Measurements from ENCODE around the gene HTRA3.

The HTRA3 gene

DNA sequence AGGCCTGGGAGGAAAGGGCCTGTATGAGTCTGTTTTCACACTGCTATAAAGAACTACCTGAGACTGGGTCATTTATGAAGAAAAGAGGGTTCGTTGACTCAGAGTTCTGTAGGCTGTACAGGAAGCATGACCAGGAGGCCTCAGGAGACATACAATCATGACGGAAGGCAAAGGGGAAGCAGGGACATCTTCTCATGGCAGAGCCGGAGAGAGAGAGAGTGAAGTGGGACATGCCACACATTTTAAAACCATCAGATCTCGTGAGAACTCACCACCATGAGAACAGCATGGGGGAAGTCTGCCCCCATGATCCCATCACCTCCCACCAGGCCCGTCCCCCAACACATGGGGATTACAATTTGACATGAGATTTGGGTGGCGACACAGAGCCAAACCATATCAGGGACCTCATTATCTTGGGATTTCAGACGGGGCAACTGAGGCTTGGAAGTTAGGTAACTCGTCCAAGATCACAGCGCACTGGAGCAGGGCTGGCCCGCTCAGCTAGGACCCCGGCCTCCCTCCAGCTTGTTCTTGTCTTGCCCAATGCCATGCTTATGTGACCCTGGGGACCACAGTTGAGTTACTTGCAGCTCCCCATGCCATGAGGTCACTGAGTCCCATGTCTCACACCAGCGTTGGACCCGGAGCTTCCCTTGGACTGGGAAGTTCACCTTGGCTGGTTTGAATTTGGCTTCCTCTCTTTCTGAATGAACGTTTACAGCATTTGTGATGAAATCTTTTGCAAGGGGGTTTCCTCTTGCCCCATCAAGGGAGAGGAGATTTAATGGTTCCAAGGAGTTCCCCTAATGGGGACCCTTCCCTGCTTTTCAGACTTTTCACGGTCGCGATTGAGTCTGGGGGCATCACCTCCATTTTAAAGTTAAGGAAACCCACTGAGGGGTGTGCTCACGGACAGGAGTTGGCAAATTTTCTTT, 18.1 kb downstream of the HTRA3 start:
- DNase-seq: no peak
- no peaks in the 10 kb centered on the region for H3K36me3 ChIP-seq
- H3K4me3 ChIP-seq (ENCODE audit: low read depth, low read length): no peak overlapping the region
- TF ChIP-seq, protein P1, sequence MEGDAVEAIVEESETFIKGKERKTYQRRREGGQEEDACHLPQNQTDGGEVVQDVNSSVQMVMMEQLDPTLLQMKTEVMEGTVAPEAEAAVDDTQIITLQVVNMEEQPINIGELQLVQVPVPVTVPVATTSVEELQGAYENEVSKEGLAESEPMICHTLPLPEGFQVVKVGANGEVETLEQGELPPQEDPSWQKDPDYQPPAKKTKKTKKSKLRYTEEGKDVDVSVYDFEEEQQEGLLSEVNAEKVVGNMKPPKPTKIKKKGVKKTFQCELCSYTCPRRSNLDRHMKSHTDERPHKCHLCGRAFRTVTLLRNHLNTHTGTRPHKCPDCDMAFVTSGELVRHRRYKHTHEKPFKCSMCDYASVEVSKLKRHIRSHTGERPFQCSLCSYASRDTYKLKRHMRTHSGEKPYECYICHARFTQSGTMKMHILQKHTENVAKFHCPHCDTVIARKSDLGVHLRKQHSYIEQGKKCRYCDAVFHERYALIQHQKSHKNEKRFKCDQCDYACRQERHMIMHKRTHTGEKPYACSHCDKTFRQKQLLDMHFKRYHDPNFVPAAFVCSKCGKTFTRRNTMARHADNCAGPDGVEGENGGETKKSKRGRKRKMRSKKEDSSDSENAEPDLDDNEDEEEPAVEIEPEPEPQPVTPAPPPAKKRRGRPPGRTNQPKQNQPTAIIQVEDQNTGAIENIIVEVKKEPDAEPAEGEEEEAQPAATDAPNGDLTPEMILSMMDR (IDR thresholded peaks at IDR 0.05; ENCODE audit: low read depth, low read length): no peak
- H3K27me3 ChIP-seq (ENCODE audit: insufficient read depth, low read depth, severe bottlenecking): no peaks in the 10 kb centered on the region
- H3K27ac ChIP-seq: no peak overlapping the region
- no peaks in the 10 kb centered on the region for H3K9me3 ChIP-seq (ENCODE audit: severe bottlenecking)

DNA sequence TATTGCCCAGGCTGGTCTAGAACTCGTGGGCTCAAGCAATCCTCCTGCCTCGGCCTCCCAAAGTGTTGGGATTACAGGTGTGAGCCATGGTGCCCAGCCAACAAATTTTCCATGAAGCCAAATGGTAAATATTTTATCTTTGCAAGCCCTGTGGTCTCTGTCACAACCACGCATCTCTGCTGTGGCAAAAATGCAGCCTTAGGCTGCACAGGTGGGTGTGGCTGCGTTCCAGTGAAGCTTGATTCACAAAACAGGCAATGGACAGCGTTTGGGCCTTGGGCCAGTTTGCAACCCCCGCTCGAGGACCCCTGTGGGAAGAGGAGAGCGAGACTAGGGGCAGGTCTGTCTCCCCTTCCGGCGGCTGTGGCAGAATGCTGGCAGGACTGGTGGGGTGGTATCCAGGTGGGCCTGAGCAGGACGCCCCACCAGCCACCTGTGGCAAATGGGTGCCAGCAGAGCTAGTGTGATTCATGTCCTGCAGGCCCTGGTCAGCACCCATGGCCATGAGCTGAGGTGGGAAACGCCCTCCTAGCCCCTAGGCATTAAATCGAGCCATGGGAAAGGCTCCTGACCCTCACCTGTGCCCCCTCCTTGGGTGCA, 19.7 kb downstream of the HTRA3 start:
- H3K36me3 ChIP-seq: no peaks in the 10 kb centered on the region
- no peak overlapping the region for H3K4me3 ChIP-seq (ENCODE audit: low read depth, low read length)
- H3K27ac ChIP-seq: no peak overlapping the region
- no peak for DNase-seq
- H3K9me3 ChIP-seq (ENCODE audit: severe bottlenecking): no peaks in the 10 kb centered on the region
- no peaks in the 10 kb centered on the region for H3K27me3 ChIP-seq (ENCODE audit: insufficient read depth, low read depth, severe bottlenecking)
- TF ChIP-seq, protein P1 (IDR thresholded peaks at IDR 0.05; ENCODE audit: low read depth, low read length): no peak

DNA sequence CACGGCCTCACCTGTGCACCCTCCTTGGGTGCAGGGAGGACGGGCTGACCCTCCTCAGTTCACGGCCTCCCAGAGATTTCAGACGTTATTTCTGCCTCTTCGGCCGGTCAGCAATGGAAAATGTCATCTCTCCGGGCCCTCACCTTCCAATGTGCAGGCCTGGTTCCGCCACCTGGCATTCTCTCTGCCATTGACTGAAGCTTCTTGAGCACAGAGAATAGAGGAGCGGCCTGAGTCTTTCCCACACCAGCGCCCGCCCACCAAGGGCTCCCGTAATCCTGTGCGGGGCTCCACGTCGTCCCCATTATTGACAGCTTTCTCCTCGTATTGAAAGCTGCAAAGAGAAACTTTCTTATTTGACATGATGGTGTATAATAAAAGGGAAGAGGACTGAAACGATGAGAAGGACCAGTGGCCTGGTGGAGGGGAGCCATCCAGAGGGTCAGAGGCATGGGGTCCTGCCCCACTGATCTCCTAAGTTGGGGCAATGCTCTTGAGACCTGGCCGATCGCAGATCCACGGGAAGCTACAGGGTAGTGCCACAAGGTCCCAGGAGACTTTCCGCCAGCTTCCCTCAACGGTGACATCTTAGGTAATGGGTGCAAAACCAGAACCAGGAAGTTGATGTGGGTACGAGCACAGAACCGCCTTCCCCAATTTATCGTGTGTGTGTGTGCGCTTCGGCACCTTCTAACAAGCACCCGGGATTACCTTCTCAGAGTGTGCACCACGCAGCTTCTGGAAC, 20.6 kb downstream of the HTRA3 start:
- Histone ChIP-seq H3K4me3 (ENCODE audit: low read depth, low read length) (no peak overlapping the region), H3K9me3 (ENCODE audit: severe bottlenecking) (no peaks in the 10 kb centered on the region), H3K36me3 (no peaks in the 10 kb centered on the region), H3K27ac (no peak overlapping the region), H3K27me3 (ENCODE audit: insufficient read depth, low read depth, severe bottlenecking) (no peaks in the 10 kb centered on the region)
- TF ChIP-seq, protein P1 (IDR thresholded peaks at IDR 0.05; ENCODE audit: low read depth, low read length): no peak
- no peak for DNase-seq

DNA sequence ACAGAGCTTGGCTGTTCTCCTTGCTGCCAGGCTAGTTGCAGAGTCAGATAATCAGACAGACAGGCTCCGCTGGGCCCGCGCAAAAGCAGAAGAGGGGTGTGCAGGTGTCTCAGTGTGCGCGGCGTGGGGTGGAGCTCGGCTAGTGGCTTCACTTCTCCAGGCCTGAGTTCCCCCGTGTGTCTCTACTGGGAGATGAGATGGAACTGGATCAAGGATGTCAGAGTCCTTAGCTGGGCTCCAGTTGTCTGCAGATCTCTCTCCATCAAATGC, 21.1 kb downstream of the HTRA3 start:
- Histone ChIP-seq H3K27me3 (ENCODE audit: insufficient read depth, low read depth, severe bottlenecking) (no peaks in the 10 kb centered on the region), H3K4me3 (ENCODE audit: low read depth, low read length) (no peak overlapping the region), H3K36me3 (no peaks in the 10 kb centered on the region), H3K27ac (no peak overlapping the region), H3K9me3 (ENCODE audit: severe bottlenecking) (no peaks in the 10 kb centered on the region)
- TF ChIP-seq, protein P1 (IDR thresholded peaks at IDR 0.05; ENCODE audit: low read depth, low read length): no peak
- DNase-seq: no peak

DNA sequence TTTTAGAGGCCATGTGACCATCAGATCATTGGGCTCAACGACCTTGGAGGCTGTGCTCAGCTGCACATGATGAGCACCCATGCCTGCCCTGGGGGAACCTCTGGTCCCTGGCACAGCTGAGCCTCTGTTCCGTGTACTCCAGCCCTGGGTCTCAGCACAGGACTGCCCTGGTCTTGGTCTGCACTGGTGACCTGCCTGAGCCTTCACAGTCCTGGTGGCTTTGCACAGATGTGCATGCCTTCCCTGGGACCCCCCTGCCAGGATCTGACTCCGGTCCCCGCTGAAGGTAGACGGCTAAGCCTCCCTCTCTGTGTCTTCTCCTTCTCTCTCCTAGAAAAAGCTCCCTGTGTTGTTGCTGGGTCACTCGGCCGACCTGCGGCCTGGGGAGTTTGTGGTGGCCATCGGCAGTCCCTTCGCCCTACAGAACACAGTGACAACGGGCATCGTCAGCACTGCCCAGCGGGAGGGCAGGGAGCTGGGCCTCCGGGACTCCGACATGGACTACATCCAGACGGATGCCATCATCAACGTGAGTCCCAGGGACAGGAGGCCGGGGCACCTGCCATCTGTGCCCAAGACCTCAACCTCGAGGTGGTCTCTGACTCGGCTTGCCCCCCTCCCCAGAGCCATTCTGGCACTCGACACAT, 21.6 kb downstream of the HTRA3 start:
- TF ChIP-seq, protein P1 (IDR thresholded peaks at IDR 0.05; ENCODE audit: low read depth, low read length): no peak
- Histone ChIP-seq H3K4me3 (ENCODE audit: low read depth, low read length) (no peak overlapping the region), H3K27ac (no peak overlapping the region), H3K36me3 (no peaks in the 10 kb centered on the region), H3K9me3 (ENCODE audit: severe bottlenecking) (no peaks in the 10 kb centered on the region), H3K27me3 (ENCODE audit: insufficient read depth, low read depth, severe bottlenecking) (no peaks in the 10 kb centered on the region)
- no peak for DNase-seq
